Measurements from ENCODE around the gene SLTM.

DNA sequence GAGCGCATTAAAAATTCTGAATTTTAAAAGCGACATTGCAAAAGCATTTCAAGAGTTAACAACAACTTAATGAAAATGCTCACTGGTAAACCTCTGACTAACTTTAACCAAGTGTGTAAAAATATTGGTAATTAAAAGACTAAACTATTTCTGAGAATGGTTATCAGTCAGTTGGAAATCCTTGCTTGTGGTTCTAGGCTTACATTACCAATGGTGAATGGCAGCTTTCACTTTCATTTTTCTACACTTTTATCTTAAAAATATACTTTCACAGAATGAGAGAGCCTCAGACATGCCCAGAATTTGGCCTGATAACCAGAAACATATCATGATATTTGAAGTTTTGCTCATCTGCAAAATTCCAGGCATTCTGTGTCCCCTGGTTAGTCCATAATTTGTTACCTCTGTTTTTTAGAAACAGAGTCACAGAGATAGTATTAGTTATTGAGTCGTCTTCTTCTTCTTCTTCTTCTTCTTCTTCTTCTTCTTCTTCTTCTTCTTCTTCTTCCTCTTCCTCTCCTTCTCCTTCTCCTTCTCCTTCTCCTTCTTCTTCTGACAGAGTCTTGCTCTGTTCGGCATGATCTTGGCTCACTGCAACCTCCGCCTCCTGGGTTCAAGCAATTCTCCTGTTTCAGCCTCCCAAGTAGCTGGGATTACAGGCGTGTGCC, 48.5 kb upstream of the SLTM start:
- TF ChIP-seq POLR2AphosphoS5 (IDR thresholded peaks at IDR 0.05; ENCODE audit: low read depth, low read length) (no peak), REST (IDR thresholded peaks at IDR 0.05; ENCODE audit: insufficient read depth in 1 of 2, low read depth in 2 of 2, low read length in 2 of 2) (no peak), SIN3A (IDR thresholded peaks at IDR 0.05; ENCODE audit: borderline replicate concordance, insufficient read depth, low read length) (no peak)

Measured in PFSK-1 (cell line).